SK-N-SH treated with all-trans-retinoic acid at 6 μM for 48 hours (cell line): ENCODE data around the gene GPR68.

Experiments
- GLIS3 ChIP-seq: fragments of 250-450 bp; sonication (Bioruptor Pico); IDR thresholded peaks from 2 replicates; pipeline ENCODE4 v1.5.0; 2020; ENCODE audit warnings: mild to moderate bottlenecking, moderate library complexity
- ISL1 ChIP-seq: fragments of 250-450 bp; sonication (Bioruptor Pico); IDR thresholded peaks from 2 replicates; pipeline ENCODE4 v2.1.2; 2022; ENCODE audit warnings: mild to moderate bottlenecking, moderate library complexity
- RARB ChIP-seq: fragments of 250-450 bp; sonication (Bioruptor Pico); IDR thresholded peaks from 2 replicates; pipeline ENCODE4 v1.8.0; 2021; ENCODE audit warnings: mild to moderate bottlenecking, moderate library complexity
- SNAI2 ChIP-seq: fragments of 250-450 bp; sonication (Bioruptor Pico); IDR thresholded peaks from 2 replicates; pipeline ENCODE4 v1.5.0; 2020; ENCODE audit warnings: mild to moderate bottlenecking, moderate library complexity
- TCF4 ChIP-seq: fragments of 250-450 bp; sonication (Bioruptor Pico); IDR thresholded peaks from 2 replicates; pipeline ENCODE4 v1.8.0; 2021; ENCODE audit warnings: mild to moderate bottlenecking, moderate library complexity, borderline replicate concordance
- TOX ChIP-seq: fragments of 250-450 bp; sonication (Bioruptor Pico); IDR thresholded peaks from 2 replicates; pipeline ENCODE4 v1.8.0; 2021; ENCODE audit warnings: mild to moderate bottlenecking, moderate library complexity, borderline replicate concordance
- ZC3H10 ChIP-seq: fragments of 250-450 bp; sonication (Bioruptor Pico); IDR thresholded peaks from 2 replicates; pipeline ENCODE4 v1.5.1; 2021; ENCODE audit warnings: mild to moderate bottlenecking, moderate library complexity
- ZFP3 ChIP-seq: fragments of 250-450 bp; sonication (Bioruptor Pico); IDR thresholded peaks from 2 replicates; pipeline ENCODE4 v1.5.0; 2020; ENCODE audit warnings: mild to moderate bottlenecking, moderate library complexity
- ZFP30 ChIP-seq: fragments of 450-650 bp; formaldehyde crosslinking; IDR thresholded peaks from 2 replicates; pipeline ENCODE4 v1.5.0; 2022; ENCODE audit warnings: mild to moderate bottlenecking, moderate library complexity
- ZNF565 ChIP-seq: fragments of 450-650 bp; formaldehyde crosslinking; conservative IDR thresholded peaks from 2 replicates; pipeline ENCODE4 v1.5.0; 2020; ENCODE audit warnings: low read depth, mild to moderate bottlenecking, moderate library complexity
- ZNF70 ChIP-seq: fragments of 450-650 bp; formaldehyde crosslinking; IDR thresholded peaks from 2 replicates; pipeline ENCODE4 v1.5.0; 2020; ENCODE audit warnings: mild to moderate bottlenecking, moderate library complexity
- TF ChIP-seq, protein P1 (sequence below): fragments of 250-450 bp; sonication (Bioruptor Pico); IDR thresholded peaks from 2 replicates; pipeline ENCODE4 v1.5.0; 2020; ENCODE audit warnings: mild to moderate bottlenecking, moderate library complexity
- TF ChIP-seq, protein P2 (sequence below): fragments of 250-450 bp; sonication (Bioruptor Pico); IDR thresholded peaks from 2 replicates; pipeline ENCODE4 v1.8.0; 2020; ENCODE audit warnings: mild to moderate bottlenecking, moderate library complexity, borderline replicate concordance
- TF ChIP-seq, protein P3 (sequence below): fragments of 250-450 bp; sonication (Bioruptor Pico); IDR thresholded peaks from 2 replicates; pipeline ENCODE4 v1.5.1; 2020; ENCODE audit warnings: low read depth, mild to moderate bottlenecking, moderate library complexity

DNA sequence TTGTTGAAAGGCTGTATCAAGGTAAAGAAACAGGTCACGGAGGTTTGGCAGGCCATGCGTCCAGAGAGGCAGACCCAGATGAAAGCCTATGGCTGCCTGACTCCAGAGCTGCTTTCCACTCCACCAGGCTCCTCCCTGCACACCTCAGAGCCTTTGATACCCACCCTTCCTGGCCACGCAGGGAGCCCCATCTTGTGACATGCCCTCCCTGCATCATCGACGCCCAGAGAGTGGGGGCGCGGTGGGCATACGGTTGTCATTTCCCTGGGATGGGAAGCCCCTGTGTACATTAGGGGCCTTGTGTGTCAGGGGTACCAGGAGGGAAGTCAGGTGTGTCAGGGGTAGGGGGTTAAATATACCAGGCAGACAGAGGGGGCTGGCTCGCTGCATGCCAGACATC is 30.3 kb upstream of the GPR68 start:
- TF ChIP-seq, protein P1, sequence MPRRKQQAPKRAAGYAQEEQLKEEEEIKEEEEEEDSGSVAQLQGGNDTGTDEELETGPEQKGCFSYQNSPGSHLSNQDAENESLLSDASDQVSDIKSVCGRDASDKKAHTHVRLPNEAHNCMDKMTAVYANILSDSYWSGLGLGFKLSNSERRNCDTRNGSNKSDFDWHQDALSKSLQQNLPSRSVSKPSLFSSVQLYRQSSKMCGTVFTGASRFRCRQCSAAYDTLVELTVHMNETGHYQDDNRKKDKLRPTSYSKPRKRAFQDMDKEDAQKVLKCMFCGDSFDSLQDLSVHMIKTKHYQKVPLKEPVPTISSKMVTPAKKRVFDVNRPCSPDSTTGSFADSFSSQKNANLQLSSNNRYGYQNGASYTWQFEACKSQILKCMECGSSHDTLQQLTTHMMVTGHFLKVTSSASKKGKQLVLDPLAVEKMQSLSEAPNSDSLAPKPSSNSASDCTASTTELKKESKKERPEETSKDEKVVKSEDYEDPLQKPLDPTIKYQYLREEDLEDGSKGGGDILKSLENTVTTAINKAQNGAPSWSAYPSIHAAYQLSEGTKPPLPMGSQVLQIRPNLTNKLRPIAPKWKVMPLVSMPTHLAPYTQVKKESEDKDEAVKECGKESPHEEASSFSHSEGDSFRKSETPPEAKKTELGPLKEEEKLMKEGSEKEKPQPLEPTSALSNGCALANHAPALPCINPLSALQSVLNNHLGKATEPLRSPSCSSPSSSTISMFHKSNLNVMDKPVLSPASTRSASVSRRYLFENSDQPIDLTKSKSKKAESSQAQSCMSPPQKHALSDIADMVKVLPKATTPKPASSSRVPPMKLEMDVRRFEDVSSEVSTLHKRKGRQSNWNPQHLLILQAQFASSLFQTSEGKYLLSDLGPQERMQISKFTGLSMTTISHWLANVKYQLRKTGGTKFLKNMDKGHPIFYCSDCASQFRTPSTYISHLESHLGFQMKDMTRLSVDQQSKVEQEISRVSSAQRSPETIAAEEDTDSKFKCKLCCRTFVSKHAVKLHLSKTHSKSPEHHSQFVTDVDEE (CRISPR knock-in tag) = no peak
- no peak for TF ChIP-seq SNAI2 (CRISPR knock-in tag)
- no peak for TF ChIP-seq TOX (CRISPR knock-in tag)
- no peak for TF ChIP-seq ZC3H10
- TF ChIP-seq, protein P2, sequence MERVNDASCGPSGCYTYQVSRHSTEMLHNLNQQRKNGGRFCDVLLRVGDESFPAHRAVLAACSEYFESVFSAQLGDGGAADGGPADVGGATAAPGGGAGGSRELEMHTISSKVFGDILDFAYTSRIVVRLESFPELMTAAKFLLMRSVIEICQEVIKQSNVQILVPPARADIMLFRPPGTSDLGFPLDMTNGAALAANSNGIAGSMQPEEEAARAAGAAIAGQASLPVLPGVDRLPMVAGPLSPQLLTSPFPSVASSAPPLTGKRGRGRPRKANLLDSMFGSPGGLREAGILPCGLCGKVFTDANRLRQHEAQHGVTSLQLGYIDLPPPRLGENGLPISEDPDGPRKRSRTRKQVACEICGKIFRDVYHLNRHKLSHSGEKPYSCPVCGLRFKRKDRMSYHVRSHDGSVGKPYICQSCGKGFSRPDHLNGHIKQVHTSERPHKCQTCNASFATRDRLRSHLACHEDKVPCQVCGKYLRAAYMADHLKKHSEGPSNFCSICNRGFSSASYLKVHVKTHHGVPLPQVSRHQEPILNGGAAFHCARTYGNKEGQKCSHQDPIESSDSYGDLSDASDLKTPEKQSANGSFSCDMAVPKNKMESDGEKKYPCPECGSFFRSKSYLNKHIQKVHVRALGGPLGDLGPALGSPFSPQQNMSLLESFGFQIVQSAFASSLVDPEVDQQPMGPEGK (CRISPR knock-in tag) = no peak
- no peak for TF ChIP-seq ZNF565 (CRISPR knock-in tag)
- TF ChIP-seq TCF4 = no peak
- no peak for TF ChIP-seq ISL1
- TF ChIP-seq, protein P3, sequence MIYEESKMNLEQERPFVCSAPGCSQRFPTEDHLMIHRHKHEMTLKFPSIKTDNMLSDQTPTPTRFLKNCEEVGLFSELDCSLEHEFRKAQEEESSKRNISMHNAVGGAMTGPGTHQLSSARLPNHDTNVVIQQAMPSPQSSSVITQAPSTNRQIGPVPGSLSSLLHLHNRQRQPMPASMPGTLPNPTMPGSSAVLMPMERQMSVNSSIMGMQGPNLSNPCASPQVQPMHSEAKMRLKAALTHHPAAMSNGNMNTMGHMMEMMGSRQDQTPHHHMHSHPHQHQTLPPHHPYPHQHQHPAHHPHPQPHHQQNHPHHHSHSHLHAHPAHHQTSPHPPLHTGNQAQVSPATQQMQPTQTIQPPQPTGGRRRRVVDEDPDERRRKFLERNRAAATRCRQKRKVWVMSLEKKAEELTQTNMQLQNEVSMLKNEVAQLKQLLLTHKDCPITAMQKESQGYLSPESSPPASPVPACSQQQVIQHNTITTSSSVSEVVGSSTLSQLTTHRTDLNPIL (CRISPR knock-in tag) = no peak
- no peak for TF ChIP-seq GLIS3
- no peak for TF ChIP-seq ZFP3 (CRISPR knock-in tag)
- TF ChIP-seq ZNF70 = no peak
- TF ChIP-seq RARB (CRISPR knock-in tag) = no peak
- no peak for TF ChIP-seq ZFP30 (CRISPR knock-in tag)
